GM12878 (cell line): ENCODE measurements around the gene HEXB. TPM values are rescaled to one million over a fixed set of nuclear protein-coding genes. Genes with fewer than 3 reads are reported as not detected.
A peak's percentile ranks its signal among the peaks of the same experiment; 100 is the strongest.

ENCODE experiments used
- ATAC-seq: fragments of 200-7000 bp; cut with Tn5 transposase; 3 replicates; pipeline ENCODE4 v1.9.1; 2020; ENCODE audit warnings: mild to moderate bottlenecking, moderate library complexity
- BruUV-seq: library from RNA; stranded (reverse); fragments of 400-500 nt; replicated peaks from 2 replicates; lab custom pipeline; 2021; lab: Mats Ljungman, UMichigan
- CTCF ChIA-PET: fragments of 300-600 bp; sonication (Branson Sonifier 250); formaldehyde crosslinking; extraction: SDS; loops from one replicate; lab custom pipeline; 2021; ENCODE audit warnings: inconsistent platforms; lab: Yijun Ruan, JAX
- POLR2A ChIA-PET: fragments of 350-600 bp; formaldehyde crosslinking; extraction: SDS; loops from one replicate; lab custom pipeline; 2021; ENCODE audit warnings: inconsistent platforms; lab: Charles Lee
- RAD21 ChIA-PET: fragments of 300-600 bp; sonication (Branson Sonifier 250); formaldehyde crosslinking; loops from one replicate; lab custom pipeline; 2023; ENCODE audit warnings: antibody characterized with exemption; ENCODE audit not compliant: unreplicated experiment; lab: Charles Lee
- SMC1A ChIA-PET: fragments of 300-600 bp; sonication (Branson Sonifier 250); formaldehyde crosslinking; loops from one replicate; lab custom pipeline; 2023; ENCODE audit not compliant: unreplicated experiment, uncharacterized antibody; lab: Charles Lee
- DNase-seq: peaks from one replicate; pipeline ENCODE4 v3.0.0-alpha.2; 2011; ENCODE audit warnings: low read depth, low spot score
- FAIRE-seq: peaks from 3 replicates; lab custom pipeline; 2011; peaks lifted over from hg19 to GRCh38; lab: Jason Lieb, UNC
- H2AFZ ChIP-seq: 2 replicates; pipeline ENCODE4 v1.6.0; 2011; ENCODE audit warnings: low read depth, low read length, control low read depth; ENCODE audit not compliant: control insufficient read depth
- H3K27ac ChIP-seq: 2 replicates; pipeline ENCODE4 v1.5.1; 2011; ENCODE audit warnings: control low read depth; ENCODE audit not compliant: control insufficient read depth, insufficient read depth
- H3K27me3 ChIP-seq, 2 experiments: replicated peaks in 1 of 2; 2 replicates each; pipeline versions ENCODE4 v1.6.0 to v1.6.1; 2011; ENCODE audit warnings: low read length in 1 of 2; ENCODE audit not compliant: control insufficient read depth in 2 of 2, insufficient read depth in 2 of 2
- H3K36me3 ChIP-seq, 2 experiments: 2 replicates each; pipeline ENCODE4 v1.5.1; 2011; ENCODE audit warnings: low read length in 1 of 2; ENCODE audit not compliant: control insufficient read depth in 2 of 2, insufficient read depth in 2 of 2
- H3K4me1 ChIP-seq: 2 replicates; pipeline ENCODE4 v1.6.1; 2011; ENCODE audit warnings: mild to moderate bottlenecking, low read length, moderate library complexity, mixed read lengths; ENCODE audit not compliant: control insufficient read depth, insufficient read depth
- H3K4me2 ChIP-seq: 2 replicates; pipeline ENCODE4 v1.6.0; 2011; ENCODE audit warnings: control low read depth; ENCODE audit not compliant: control insufficient read depth, insufficient read depth
- H3K4me3 ChIP-seq: fragments of 200-600 bp; sonication (generic); 2 replicates; pipeline ENCODE4 v1.5.1; 2016
- H3K79me2 ChIP-seq: 2 replicates; pipeline ENCODE4 v1.6.0; 2011; ENCODE audit warnings: low read length; ENCODE audit not compliant: control insufficient read depth, insufficient read depth
- H3K9ac ChIP-seq: 2 replicates; pipeline ENCODE4 v1.8.0; 2011; ENCODE audit warnings: low read length, control low read depth, mixed read lengths; ENCODE audit not compliant: control insufficient read depth, insufficient read depth
- H3K9me3 ChIP-seq: replicated peaks from 3 replicates; pipeline ENCODE4 v1.5.1; 2011; ENCODE audit warnings: mild to moderate bottlenecking, low read length; ENCODE audit not compliant: control insufficient read depth, insufficient read depth
- H4K20me1 ChIP-seq: 2 replicates; pipeline ENCODE4 v1.6.0; 2011; ENCODE audit not compliant: control insufficient read depth, insufficient read depth
- EZH2 ChIP-seq: IDR thresholded peaks from 2 replicates; pipeline ENCODE4 v1.6.1; 2012; ENCODE audit warnings: low read depth, mild to moderate bottlenecking, control low read depth, inconsistent platforms, low read length, borderline replicate concordance; ENCODE audit not compliant: control insufficient read depth
- IKZF2 ChIP-seq, 2 experiments: fragments of 450-650 bp; IDR thresholded peaks; 2 replicates each; pipeline ENCODE4 v1.6.1; 2017; ENCODE audit warnings: mild to moderate bottlenecking in 2 of 2, moderate library complexity in 2 of 2
- MYB ChIP-seq: fragments of 150-350 bp; IDR thresholded peaks from 2 replicates; pipeline ENCODE4 v1.6.1; 2014; ENCODE audit warnings: mild to moderate bottlenecking, low read depth, low read length, borderline replicate concordance
- NFYB ChIP-seq: IDR thresholded peaks from 2 replicates; pipeline ENCODE4 v1.6.1; 2011; ENCODE audit warnings: low read depth, mild to moderate bottlenecking, low read length, improper control_type of control experiment, moderate library complexity; ENCODE audit not compliant: insufficient read depth
- SREBF2 ChIP-seq: IDR thresholded peaks from 2 replicates; pipeline ENCODE4 v1.6.1; 2012; ENCODE audit warnings: mild to moderate bottlenecking, low read length
- SUPT20H ChIP-seq: IDR thresholded peaks from 2 replicates; pipeline ENCODE4 v1.6.1; 2011; ENCODE audit warnings: low read depth, mild to moderate bottlenecking, low read length, moderate library complexity, borderline replicate concordance; ENCODE audit not compliant: control insufficient read depth
- TCF7 ChIP-seq: IDR thresholded peaks from 2 replicates; pipeline ENCODE4 v1.6.1; 2014; ENCODE audit warnings: antibody characterized with exemption, borderline replicate concordance
- ZNF217 ChIP-seq: fragments of 450-650 bp; IDR thresholded peaks from 2 replicates; pipeline ENCODE4 v1.6.1; 2017; ENCODE audit warnings: antibody characterized with exemption, mild to moderate bottlenecking
- WGBS: methylation state at CpG from one replicate; pipeline ENCODE4 v1.1.6; 2016; ENCODE audit warnings: low lambda C conversion rate; ENCODE audit not compliant: insufficient replicate concordance, insufficient coverage; ENCODE audit errors: missing lambda C conversion rate; 5-methylcytosine and 5-hydroxymethylcytosine counted together
- in situ Hi-C: fragments of 300-500 bp; cut with MboI; formaldehyde crosslinking; loops from 9 replicates; pipeline ENCODE4 v1.14.3; 2018; ENCODE audit warnings: mixed read lengths
- intact Hi-C: fragments of 100-400 bp; cut with micrococcal nuclease; formaldehyde crosslinking; loops from one replicate; pipeline ENCODE4 v1.14.2; 2022; ENCODE audit not compliant: unreplicated experiment
- polyA plus RNA-seq, 11 experiments: library from polyadenylated mRNA; depleted of rRNA in 4 of 11; unstranded in 6 of 11; stranded (reverse) in 5 of 11; fragments of >200 nt; fragmentation: Nextera tagmentation in 4 of 11; fragmentation: Illumina TruSeq in 1 of 11; extraction: Ambion mirVana in 4 of 11; extraction: Trizol in 1 of 11; gene quantifications; 1 replicate in 1 of 11; 2 replicates in 10 of 11; pipeline versions ENCODE4 v1.2.1 to v1.2.3, GENCODE V29; 2011 to 2016; ENCODE audit warnings: inconsistent platforms in 2 of 11, missing spikeins in 2 of 11, low read depth in 1 of 11
- total RNA-seq, 4 experiments: library from RNA; depleted of rRNA in 3 of 4; stranded (reverse); fragments of >200 nt in 3 of 4; fragmentation: Illumina TruSeq in 1 of 4; extraction: Trizol in 1 of 4; gene quantifications; 2 replicates each; pipeline versions ENCODE4 v1.2.1 to v1.2.3, GENCODE V29; 2013 to 2021
- TF ChIP-seq, protein P1 (sequence below): fragments of 450-650 bp; IDR thresholded peaks from 2 replicates; pipeline ENCODE4 v1.6.1; 2017; ENCODE audit warnings: low read depth, mild to moderate bottlenecking, moderate library complexity
- TF ChIP-seq, protein P2 (sequence below), 3 experiments: IDR thresholded peaks in 2 of 3; conservative IDR thresholded peaks in 1 of 3; 2 replicates each; pipeline ENCODE4 v1.5.1; 2011; ENCODE audit warnings: low read depth in 3 of 3, low read length in 3 of 3, mild to moderate bottlenecking in 3 of 3, control low read depth in 2 of 3, moderate library complexity in 2 of 3, inconsistent platforms in 1 of 3, mixed read lengths in 1 of 3; ENCODE audit not compliant: control insufficient read depth in 2 of 3, insufficient read depth in 1 of 3; ENCODE audit errors: extremely low read depth in 1 of 3
- TF ChIP-seq, protein P3 (sequence below): IDR thresholded peaks from 2 replicates; pipeline ENCODE4 v1.6.1; 2011; ENCODE audit warnings: mild to moderate bottlenecking, low read depth, low read length, moderate library complexity; ENCODE audit not compliant: insufficient replicate concordance
- TF ChIP-seq, protein P4 (sequence below): fragments of 450-650 bp; IDR thresholded peaks from 2 replicates; pipeline ENCODE4 v1.6.1; 2017; ENCODE audit warnings: mild to moderate bottlenecking
- TF ChIP-seq, protein P5 (sequence below): IDR thresholded peaks from 2 replicates; pipeline ENCODE4 v1.6.1; 2012; ENCODE audit warnings: low read depth, low read length, improper control_type of control experiment

The HEXB gene
- total and polyA plus RNA-seq, 10 of the 15 experiments (the other 5 are each of a cell fraction or from before 2014, with no cell fraction given) = 13.5 to 76.0 (median 42.6) TPM

DNA sequence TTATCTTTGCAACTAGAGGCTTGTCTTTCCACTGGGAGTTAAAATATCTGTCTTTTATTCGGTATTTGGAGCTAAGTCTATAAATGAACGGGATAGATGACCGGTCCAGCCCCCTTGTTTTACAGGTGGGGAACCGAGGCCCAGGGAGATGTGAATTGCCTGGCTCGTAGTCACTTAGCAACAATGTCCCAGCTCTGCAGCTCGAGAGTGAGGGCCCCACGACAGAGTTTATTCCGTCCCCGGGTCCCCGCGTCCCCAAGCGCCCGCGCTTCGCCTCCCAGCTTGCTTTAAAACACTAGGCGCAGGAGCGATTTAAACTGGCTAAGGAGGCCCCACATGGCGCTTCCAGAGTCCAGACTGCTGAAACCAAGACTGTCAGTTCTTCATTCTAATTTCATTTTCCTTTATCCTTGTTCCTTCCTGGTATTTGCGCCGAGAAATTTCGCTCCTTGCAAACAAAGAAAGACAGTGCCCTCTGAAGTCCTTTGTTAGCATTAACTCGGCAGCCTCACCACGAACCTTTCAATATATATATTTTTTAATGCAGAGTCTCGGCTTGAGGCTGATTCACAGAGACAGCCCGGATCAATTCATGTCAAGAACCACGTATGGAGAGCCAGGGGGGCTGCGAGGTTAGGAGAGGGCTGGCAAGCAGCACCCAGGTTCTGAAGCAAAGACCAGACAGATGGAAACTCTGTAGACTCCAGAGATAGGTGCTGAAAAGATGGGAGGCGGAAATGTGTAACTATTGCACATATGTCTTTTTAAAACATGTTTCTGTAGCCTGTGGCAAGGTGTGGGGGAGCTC, 43.1 kb upstream of the HEXB start (continued):
- peak; percentile 45 to 53; a peak in 3 of 4 replicates for TF ChIP-seq IKZF2 (IDR thresholded peaks at IDR 0.05)
- TF ChIP-seq TCF7 = no peak
- TF ChIP-seq EZH2 = no peak
- no peak for TF ChIP-seq SUPT20H
- TF ChIP-seq, protein P1, sequence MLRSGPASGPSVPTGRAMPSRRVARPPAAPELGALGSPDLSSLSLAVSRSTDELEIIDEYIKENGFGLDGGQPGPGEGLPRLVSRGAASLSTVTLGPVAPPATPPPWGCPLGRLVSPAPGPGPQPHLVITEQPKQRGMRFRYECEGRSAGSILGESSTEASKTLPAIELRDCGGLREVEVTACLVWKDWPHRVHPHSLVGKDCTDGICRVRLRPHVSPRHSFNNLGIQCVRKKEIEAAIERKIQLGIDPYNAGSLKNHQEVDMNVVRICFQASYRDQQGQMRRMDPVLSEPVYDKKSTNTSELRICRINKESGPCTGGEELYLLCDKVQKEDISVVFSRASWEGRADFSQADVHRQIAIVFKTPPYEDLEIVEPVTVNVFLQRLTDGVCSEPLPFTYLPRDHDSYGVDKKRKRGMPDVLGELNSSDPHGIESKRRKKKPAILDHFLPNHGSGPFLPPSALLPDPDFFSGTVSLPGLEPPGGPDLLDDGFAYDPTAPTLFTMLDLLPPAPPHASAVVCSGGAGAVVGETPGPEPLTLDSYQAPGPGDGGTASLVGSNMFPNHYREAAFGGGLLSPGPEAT = peak; percentile 65; the same call in 1 of the 2 replicates

DNA sequence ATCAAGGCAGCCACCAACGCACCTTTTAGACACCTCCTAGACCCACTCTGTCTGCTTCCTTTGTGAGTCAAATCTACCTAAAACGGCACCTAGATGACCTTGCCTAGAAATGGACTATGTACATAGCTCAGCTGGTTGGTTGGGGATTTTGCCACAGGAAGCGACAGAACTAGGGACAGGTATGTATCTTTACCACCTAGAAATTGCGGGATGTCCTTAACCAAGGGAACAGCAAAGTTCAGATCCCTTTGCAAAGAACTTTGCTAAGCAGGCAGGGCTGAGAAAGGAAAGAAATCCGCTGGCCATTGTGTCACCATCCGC, 42.5 kb upstream of the HEXB start:
- SMC1A ChIA-PET = interaction anchor here (0.7 to 8.1 kb wide), 20 partner anchors 11 to 757 kb away, joined by 3 to 71 read pairs (median 3); no protein-coding TSS in a partner anchor
- CTCF ChIA-PET = interaction anchor here (1.0 to 5.6 kb wide), 18 partner anchors 11 to 744 kb away, joined by 3 to 65 read pairs (median 4); no protein-coding TSS in a partner anchor
- no peak overlapping the region for H2AFZ ChIP-seq
- H3K4me3 ChIP-seq = no peak overlapping the region
- no peak overlapping the region for H3K9ac ChIP-seq
- ATAC-seq (no peak), FAIRE-seq (no peak), DNase-seq (no peak)
- in situ Hi-C loops (no loop called here), intact Hi-C loops (loop anchor here (10.0 kb wide), 1 partner anchor 348 kb away; no protein-coding TSS in a partner anchor)
- peaks cover 29% of the 10 kb centered on the region for H3K79me2 ChIP-seq
- no peaks in the 10 kb centered on the region; a peak in 1 of 4 replicates for H3K27me3 ChIP-seq
- no peak overlapping the region for H3K4me2 ChIP-seq
- no peaks in the 10 kb centered on the region for H3K36me3 ChIP-seq
- H3K4me1 ChIP-seq = peaks cover 9% of the 10 kb centered on the region
- no peaks in the 10 kb centered on the region for H4K20me1 ChIP-seq
- RAD21 ChIA-PET = interaction anchor here (1.0 to 5.5 kb wide), 12 partner anchors 12 to 743 kb away, joined by 3 to 45 read pairs (median 6); no protein-coding TSS in a partner anchor
- BruUV-seq = no TSS peak
- WGBS = 33% methylated on average over 6 of the region's 6 CpGs
- no peak overlapping the region for H3K27ac ChIP-seq
- no peaks in the 10 kb centered on the region for H3K9me3 ChIP-seq
- POLR2A ChIA-PET = interaction anchor here (0.6 to 2.0 kb wide), 2 partner anchors 55 to 740 kb away, joined by 3 to 6 read pairs; no protein-coding TSS in a partner anchor
- TF ChIP-seq ZNF217 (no peak), NFYB (no peak), MYB (no peak), SREBF2 (no peak)
- TF ChIP-seq, protein P2, sequence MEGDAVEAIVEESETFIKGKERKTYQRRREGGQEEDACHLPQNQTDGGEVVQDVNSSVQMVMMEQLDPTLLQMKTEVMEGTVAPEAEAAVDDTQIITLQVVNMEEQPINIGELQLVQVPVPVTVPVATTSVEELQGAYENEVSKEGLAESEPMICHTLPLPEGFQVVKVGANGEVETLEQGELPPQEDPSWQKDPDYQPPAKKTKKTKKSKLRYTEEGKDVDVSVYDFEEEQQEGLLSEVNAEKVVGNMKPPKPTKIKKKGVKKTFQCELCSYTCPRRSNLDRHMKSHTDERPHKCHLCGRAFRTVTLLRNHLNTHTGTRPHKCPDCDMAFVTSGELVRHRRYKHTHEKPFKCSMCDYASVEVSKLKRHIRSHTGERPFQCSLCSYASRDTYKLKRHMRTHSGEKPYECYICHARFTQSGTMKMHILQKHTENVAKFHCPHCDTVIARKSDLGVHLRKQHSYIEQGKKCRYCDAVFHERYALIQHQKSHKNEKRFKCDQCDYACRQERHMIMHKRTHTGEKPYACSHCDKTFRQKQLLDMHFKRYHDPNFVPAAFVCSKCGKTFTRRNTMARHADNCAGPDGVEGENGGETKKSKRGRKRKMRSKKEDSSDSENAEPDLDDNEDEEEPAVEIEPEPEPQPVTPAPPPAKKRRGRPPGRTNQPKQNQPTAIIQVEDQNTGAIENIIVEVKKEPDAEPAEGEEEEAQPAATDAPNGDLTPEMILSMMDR (IDR thresholded peaks at IDR 0.05 in 2 of 3, conservative IDR thresholded peaks at IDR 0.05 in 1 of 3; ENCODE audit: control insufficient read depth in 2 of 3, extremely low read depth in 1 of 3, insufficient read depth in 1 of 3, low read depth in 3 of 3, low read length in 3 of 3) = no peak
- TF ChIP-seq, protein P3, sequence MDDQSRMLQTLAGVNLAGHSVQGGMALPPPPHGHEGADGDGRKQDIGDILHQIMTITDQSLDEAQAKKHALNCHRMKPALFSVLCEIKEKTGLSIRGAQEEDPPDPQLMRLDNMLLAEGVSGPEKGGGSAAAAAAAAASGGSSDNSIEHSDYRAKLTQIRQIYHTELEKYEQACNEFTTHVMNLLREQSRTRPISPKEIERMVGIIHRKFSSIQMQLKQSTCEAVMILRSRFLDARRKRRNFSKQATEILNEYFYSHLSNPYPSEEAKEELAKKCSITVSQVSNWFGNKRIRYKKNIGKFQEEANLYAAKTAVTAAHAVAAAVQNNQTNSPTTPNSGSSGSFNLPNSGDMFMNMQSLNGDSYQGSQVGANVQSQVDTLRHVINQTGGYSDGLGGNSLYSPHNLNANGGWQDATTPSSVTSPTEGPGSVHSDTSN = no peak
- TF ChIP-seq, protein P4, sequence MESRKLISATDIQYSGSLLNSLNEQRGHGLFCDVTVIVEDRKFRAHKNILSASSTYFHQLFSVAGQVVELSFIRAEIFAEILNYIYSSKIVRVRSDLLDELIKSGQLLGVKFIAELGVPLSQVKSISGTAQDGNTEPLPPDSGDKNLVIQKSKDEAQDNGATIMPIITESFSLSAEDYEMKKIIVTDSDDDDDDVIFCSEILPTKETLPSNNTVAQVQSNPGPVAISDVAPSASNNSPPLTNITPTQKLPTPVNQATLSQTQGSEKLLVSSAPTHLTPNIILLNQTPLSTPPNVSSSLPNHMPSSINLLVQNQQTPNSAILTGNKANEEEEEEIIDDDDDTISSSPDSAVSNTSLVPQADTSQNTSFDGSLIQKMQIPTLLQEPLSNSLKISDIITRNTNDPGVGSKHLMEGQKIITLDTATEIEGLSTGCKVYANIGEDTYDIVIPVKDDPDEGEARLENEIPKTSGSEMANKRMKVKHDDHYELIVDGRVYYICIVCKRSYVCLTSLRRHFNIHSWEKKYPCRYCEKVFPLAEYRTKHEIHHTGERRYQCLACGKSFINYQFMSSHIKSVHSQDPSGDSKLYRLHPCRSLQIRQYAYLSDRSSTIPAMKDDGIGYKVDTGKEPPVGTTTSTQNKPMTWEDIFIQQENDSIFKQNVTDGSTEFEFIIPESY = no peak
- TF ChIP-seq, protein P5, sequence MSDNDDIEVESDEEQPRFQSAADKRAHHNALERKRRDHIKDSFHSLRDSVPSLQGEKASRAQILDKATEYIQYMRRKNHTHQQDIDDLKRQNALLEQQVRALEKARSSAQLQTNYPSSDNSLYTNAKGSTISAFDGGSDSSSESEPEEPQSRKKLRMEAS = no peak
